CD14-positive monocyte (primary cell): ENCODE results near the gene ARMC9. TPM values are rescaled to one million over a fixed set of nuclear protein-coding genes. Genes with fewer than 3 reads are reported as not detected.
"Not testable (repeated sequence)": the region's sequence is repeated elsewhere in the genome, so short reads cannot be mapped to it uniquely, and the experiment has no call there.

Experiments used
- DNase-seq, 3 donors: peaks; one replicate each; pipeline ENCODE4 v3.0.0-alpha.2; 2011 to 2022
- H2AFZ ChIP-seq: 2 replicates; pipeline ENCODE4 v1.6.0; 2012; ENCODE audit warnings: mild to moderate bottlenecking, low read depth, low read length, inconsistent platforms; ENCODE audit not compliant: insufficient read depth, poor library complexity, severe bottlenecking
- H3K27ac ChIP-seq, 2 donors: 1 replicate in 1 of 2; 2 replicates in 1 of 2; pipeline ENCODE4 v1.5.1; 2012 to 2013; ENCODE audit warnings: low read length in 2 of 2, control low read depth in 1 of 2, inconsistent platforms in 1 of 2, low read depth in 1 of 2, mild to moderate bottlenecking in 1 of 2
- H3K27me3 ChIP-seq, 2 donors: one replicate each; pipeline versions ENCODE4 v1.6.0 to v1.6.1; 2011 to 2013; ENCODE audit warnings: low read length in 2 of 2; ENCODE audit not compliant: control insufficient read depth in 2 of 2, insufficient read depth in 2 of 2
- H3K36me3 ChIP-seq, 2 donors: replicated peaks in 1 of 2; 1 replicate in 1 of 2; 2 replicates in 1 of 2; pipeline versions ENCODE4 v1.5.1 to v1.6.1; 2012 to 2013; ENCODE audit warnings: low read length in 2 of 2, control low read depth in 1 of 2, inconsistent platforms in 1 of 2, mild to moderate bottlenecking in 1 of 2; ENCODE audit not compliant: insufficient read depth in 2 of 2, control insufficient read depth in 1 of 2
- H3K4me1 ChIP-seq, 2 donors: 1 replicate in 1 of 2; 2 replicates in 1 of 2; pipeline versions ENCODE4 v1.5.1 to v1.6.1; 2012 to 2013; ENCODE audit warnings: low read length in 2 of 2, control low read depth in 1 of 2, inconsistent platforms in 1 of 2, mild to moderate bottlenecking in 1 of 2, moderate library complexity in 1 of 2; ENCODE audit not compliant: insufficient read depth in 2 of 2, control insufficient read depth in 1 of 2
- H3K4me2 ChIP-seq: replicated peaks from 2 replicates; pipeline ENCODE3; 2012; ENCODE audit warnings: low read length, moderate library complexity, mild to moderate bottlenecking; ENCODE audit not compliant: poor library complexity, severe bottlenecking; ENCODE audit errors: extremely low read depth
- H3K4me3 ChIP-seq, 3 experiments: fragments of 200-600 bp in 1 of 3; sonication (generic) in 1 of 3; replicated peaks in 1 of 3; 1 replicate in 2 of 3; 2 replicates in 1 of 3; pipeline ENCODE4 v1.5.1; 2011 to 2013; ENCODE audit warnings: low read length in 3 of 3, mild to moderate bottlenecking in 3 of 3, control low read depth in 2 of 3, low read depth in 2 of 3, inconsistent platforms in 1 of 3, moderate library complexity in 1 of 3
- H3K79me2 ChIP-seq: 2 replicates; pipeline ENCODE4 v1.6.0; 2012; ENCODE audit warnings: mild to moderate bottlenecking, control low read depth, inconsistent platforms, low read length, moderate library complexity; ENCODE audit not compliant: insufficient read depth
- H3K9ac ChIP-seq: 2 replicates; pipeline ENCODE4 v1.6.0; 2017; ENCODE audit warnings: low read length, mild to moderate bottlenecking; ENCODE audit not compliant: insufficient read depth, poor library complexity, severe bottlenecking
- H3K9me3 ChIP-seq, 2 donors: replicated peaks in 1 of 2; 1 replicate in 1 of 2; 2 replicates in 1 of 2; pipeline versions ENCODE4 v1.5.1 to v1.6.1; 2012 to 2013; ENCODE audit warnings: low read length in 2 of 2, control low read depth in 1 of 2; ENCODE audit not compliant: control insufficient read depth in 1 of 2, insufficient read depth in 1 of 2
- H4K20me1 ChIP-seq: 2 replicates; pipeline ENCODE4 v1.6.0; 2012; ENCODE audit warnings: mild to moderate bottlenecking, low read length, control low read depth, moderate library complexity; ENCODE audit not compliant: insufficient read depth
- H3K27ac Mint-ChIP-seq, 7 donors: one replicate each; pipeline ENCODE4 v1.8.0; 2020; ENCODE audit warnings: mild to moderate bottlenecking in 7 of 7, mixed read lengths in 7 of 7, moderate library complexity in 6 of 7, inconsistent platforms in 2 of 7
- H3K27me3 Mint-ChIP-seq, 3 donors: one replicate each; pipeline ENCODE4 v1.8.0; 2021 to 2022; ENCODE audit warnings: low read depth in 3 of 3, mild to moderate bottlenecking in 3 of 3, mixed read lengths in 3 of 3, moderate library complexity in 3 of 3, inconsistent platforms in 1 of 3
- H3K36me3 Mint-ChIP-seq, 2 donors: one replicate each; pipeline ENCODE4 v1.8.0; 2020; ENCODE audit warnings: mixed read lengths in 2 of 2, inconsistent platforms in 1 of 2, mild to moderate bottlenecking in 1 of 2
- H3K4me1 Mint-ChIP-seq: one replicate; pipeline ENCODE4 v1.8.0; 2020; ENCODE audit warnings: mild to moderate bottlenecking, mixed read lengths
- H3K4me3 Mint-ChIP-seq, 2 donors: one replicate each; pipeline ENCODE4 v1.8.0; 2020; ENCODE audit warnings: mild to moderate bottlenecking in 2 of 2, mixed read lengths in 2 of 2, moderate library complexity in 1 of 2
- H3K9me3 Mint-ChIP-seq, 7 donors: one replicate each; pipeline ENCODE4 v1.8.0; 2020 to 2022; ENCODE audit warnings: mixed read lengths in 7 of 7, mild to moderate bottlenecking in 6 of 7, moderate library complexity in 6 of 7, inconsistent platforms in 2 of 7
- WGBS: methylation state at CpG from one replicate; pipeline ENCODE4 v1.1.5; 2013; ENCODE audit warnings: missing lambda C conversion rate; ENCODE audit not compliant: insufficient coverage; 5-methylcytosine and 5-hydroxymethylcytosine counted together
- intact Hi-C, 2 donors: fragments of 100-400 bp; cut with micrococcal nuclease; formaldehyde crosslinking; loops; one replicate each; pipeline versions ENCODE4 v1.15.0 to v1.15.1; 2023
- polyA plus RNA-seq, 3 donors: library from polyadenylated mRNA; depleted of rRNA in 1 of 3; unstranded in 2 of 3; stranded (reverse) in 1 of 3; fragments of 300-500 nt in 2 of 3; fragments of >200 nt in 1 of 3; fragmentation: Illumina TruSeq in 2 of 3; gene quantifications; 1 replicate in 2 of 3; 2 replicates in 1 of 3; pipeline ENCODE4 v1.2.3, GENCODE V29; 2012 to 2021
- TF ChIP-seq, protein P1 (sequence below): fragments of 200-600 bp; IDR thresholded peaks from one replicate; pipeline ENCODE4 v1.8.0; 2022; ENCODE audit warnings: antibody characterized with exemption, mild to moderate bottlenecking

The ARMC9 gene
- polyA plus RNA-seq, 3 donors = 0.07 to 0.27 TPM; not detected in 1

DNA sequence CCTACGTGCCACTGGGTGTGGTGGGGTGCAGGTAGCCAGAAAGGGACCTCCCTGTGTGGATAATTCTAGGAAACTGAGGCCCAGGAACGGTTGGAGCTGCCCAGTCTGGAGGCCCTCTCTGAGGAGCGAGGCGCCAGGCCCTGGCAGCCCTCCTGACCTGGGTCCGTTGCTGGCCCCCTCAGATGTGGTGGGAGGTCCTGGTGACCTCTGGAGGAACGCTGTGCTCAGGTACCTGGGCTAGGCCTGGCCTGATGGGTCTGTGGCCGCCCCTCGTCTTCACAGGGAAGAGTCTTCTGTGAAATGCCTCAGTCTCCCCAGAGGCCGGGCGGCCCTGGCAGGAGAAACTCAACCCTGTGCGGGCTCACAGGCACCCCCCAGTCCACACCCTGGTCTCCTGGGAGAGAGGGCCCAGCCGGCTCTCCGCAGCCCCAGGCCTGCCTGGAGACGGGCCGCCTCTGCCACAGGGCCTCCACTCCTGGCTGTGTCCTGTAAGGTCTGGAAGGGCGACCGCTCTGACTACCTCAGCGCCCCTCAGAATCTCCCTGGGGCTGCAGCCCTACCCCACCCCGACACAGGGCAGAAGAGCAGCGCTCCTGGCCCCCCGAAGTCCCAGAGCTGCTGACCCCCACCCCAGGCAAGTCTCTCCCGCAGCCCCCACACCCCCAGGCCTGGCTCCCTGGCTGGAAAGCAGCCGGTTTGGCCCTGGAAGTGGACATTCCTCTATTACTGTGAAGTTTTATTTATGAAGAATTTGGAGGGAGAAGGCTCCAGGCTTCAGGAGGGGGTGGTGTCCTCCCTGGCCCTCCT, 200.8 kb downstream of the ARMC9 start:
- 99% methylated on average over 14 of the region's 23 CpGs for WGBS
- peaks cover 19% of the 10 kb centered on the region for H3K4me1 Mint-ChIP-seq
- Histone ChIP-seq H2AFZ (no peak overlapping the region), H3K36me3 (no peaks in the 10 kb centered on the region), H3K27ac (no peak overlapping the region), H3K9ac (no peak overlapping the region), H3K4me1 (peaks cover 15% of the 10 kb centered on the region in 2 donors), H3K27me3 (peaks cover 0 to 10% of the 10 kb centered on the region in 2 donors), H3K79me2 (peaks cover 9% of the 10 kb centered on the region), H3K9me3 (no peaks in the 10 kb centered on the region), H3K4me3 (no peak overlapping the region), H4K20me1 (no peaks in the 10 kb centered on the region), H3K4me2 (no peak overlapping the region)
- no peak overlapping the region for H3K27ac Mint-ChIP-seq
- H3K4me3 Mint-ChIP-seq = no peak overlapping the region
- TF ChIP-seq, protein P1, sequence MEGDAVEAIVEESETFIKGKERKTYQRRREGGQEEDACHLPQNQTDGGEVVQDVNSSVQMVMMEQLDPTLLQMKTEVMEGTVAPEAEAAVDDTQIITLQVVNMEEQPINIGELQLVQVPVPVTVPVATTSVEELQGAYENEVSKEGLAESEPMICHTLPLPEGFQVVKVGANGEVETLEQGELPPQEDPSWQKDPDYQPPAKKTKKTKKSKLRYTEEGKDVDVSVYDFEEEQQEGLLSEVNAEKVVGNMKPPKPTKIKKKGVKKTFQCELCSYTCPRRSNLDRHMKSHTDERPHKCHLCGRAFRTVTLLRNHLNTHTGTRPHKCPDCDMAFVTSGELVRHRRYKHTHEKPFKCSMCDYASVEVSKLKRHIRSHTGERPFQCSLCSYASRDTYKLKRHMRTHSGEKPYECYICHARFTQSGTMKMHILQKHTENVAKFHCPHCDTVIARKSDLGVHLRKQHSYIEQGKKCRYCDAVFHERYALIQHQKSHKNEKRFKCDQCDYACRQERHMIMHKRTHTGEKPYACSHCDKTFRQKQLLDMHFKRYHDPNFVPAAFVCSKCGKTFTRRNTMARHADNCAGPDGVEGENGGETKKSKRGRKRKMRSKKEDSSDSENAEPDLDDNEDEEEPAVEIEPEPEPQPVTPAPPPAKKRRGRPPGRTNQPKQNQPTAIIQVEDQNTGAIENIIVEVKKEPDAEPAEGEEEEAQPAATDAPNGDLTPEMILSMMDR = no peak
- H3K9me3 Mint-ChIP-seq = peaks cover 0 to 6% (median 2%) of the 10 kb centered on the region in 7 donors
- DNase-seq = no peak
- intact Hi-C loops = no loop called here
- H3K27me3 Mint-ChIP-seq = peaks cover 14 to 22% (median 15%) of the 10 kb centered on the region in 3 donors
- H3K36me3 Mint-ChIP-seq = no peaks in the 10 kb centered on the region

DNA sequence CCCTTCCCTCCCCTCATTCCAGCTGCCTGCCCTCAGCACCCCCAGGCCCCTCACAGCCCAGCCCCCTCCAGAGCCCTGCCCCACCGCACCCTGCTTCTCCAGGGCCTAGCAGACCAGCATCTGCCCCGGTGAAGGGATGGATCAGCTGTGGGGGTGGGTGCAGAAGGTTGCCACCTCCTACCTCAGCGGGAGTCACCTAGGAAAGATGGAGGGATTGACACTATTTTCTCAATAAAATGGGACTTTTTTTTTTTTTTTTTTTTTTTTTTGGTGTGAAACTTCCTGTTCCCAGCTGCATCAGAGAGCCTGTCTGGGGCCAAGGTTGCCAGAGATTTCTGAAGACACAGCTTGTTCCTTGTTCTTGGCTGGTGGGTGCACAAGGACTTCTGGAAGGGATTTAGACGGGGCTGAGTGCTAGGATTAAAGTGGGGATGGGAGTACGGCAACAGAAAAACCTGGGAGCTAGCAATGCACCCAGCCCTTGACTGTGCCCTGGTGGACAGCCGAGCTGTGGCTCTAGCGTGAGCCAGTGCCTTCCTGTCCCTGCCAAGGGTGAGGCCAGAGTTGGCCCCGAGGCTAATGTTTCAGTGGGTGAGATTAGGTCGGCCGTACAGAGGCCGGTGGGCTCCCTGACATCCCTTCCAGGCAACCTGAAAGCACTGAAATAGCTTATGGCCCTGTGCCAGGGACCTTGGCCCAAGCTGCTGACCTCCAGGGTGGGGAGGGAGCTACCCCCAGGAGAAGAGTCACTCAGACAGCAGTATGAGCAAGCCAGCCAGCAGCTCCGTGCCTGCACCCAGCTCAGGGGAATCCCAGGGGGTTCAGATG, 201.6 kb downstream of the ARMC9 start:
- Mint-ChIP-seq H3K27ac (no peak overlapping the region), H3K9me3 (peaks cover 0 to 6% (median under 1%) of the 10 kb centered on the region in 7 donors), H3K36me3 (no peaks in the 10 kb centered on the region), H3K4me3 (no peak overlapping the region), H3K4me1 (peaks cover 13% of the 10 kb centered on the region), H3K27me3 (peaks cover 6 to 15% (median 8%) of the 10 kb centered on the region in 3 donors)
- Histone ChIP-seq H3K9me3 (no peaks in the 10 kb centered on the region), H3K36me3 (no peaks in the 10 kb centered on the region), H2AFZ (no peak overlapping the region), H3K27me3 (peaks cover 0 to 7% of the 10 kb centered on the region in 2 donors), H4K20me1 (no peaks in the 10 kb centered on the region), H3K4me2 (no peak overlapping the region), H3K4me1 (peaks cover 11 to 13% of the 10 kb centered on the region in 2 donors), H3K9ac (no peak overlapping the region), H3K79me2 (peaks cover 9% of the 10 kb centered on the region), H3K4me3 (no peak overlapping the region), H3K27ac (no peak overlapping the region)
- DNase-seq = no peak
- TF ChIP-seq, protein P1 = no peak
- 81% methylated on average over 8 of the region's 12 CpGs for WGBS
- intact Hi-C loops = no loop called here

DNA sequence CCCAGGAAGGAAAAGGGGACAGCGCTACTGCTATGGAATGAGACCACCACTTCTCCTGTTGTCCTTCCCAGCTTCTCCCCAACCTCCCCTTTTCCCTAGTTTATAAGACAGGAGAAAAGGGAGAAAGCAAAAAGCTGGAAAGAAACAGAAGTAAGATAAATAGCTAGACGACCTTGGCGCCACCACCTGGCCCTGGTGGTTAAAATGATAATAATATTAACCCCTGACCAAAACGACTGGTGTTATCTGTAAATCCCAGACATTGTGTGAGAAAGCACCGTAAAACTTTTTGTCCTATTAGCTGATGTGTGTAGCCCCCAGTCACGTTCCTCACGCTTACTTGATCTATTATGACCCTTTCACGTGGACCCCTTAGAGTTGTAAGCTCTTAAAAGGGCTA, 202.2 kb downstream of the ARMC9 start:
- WGBS = no CpG with 5 or more reads among the region's 8 CpGs
- H3K4me2 ChIP-seq, H3K4me3 Mint-ChIP-seq, H3K79me2 ChIP-seq, H3K36me3 ChIP-seq, H3K36me3 Mint-ChIP-seq, H3K9ac ChIP-seq, H3K27me3 ChIP-seq, H2AFZ ChIP-seq, H3K9me3 Mint-ChIP-seq, DNase-seq, H3K27ac Mint-ChIP-seq, H4K20me1 ChIP-seq, H3K4me1 ChIP-seq, H3K27ac ChIP-seq, intact Hi-C loops, H3K4me3 ChIP-seq, H3K9me3 ChIP-seq: not testable (repeated sequence)
- Mint-ChIP-seq H3K27me3 (peaks cover 5 to 12% (median 6%) of the 10 kb centered on the region in 3 donors), H3K4me1 (peaks cover 15% of the 10 kb centered on the region)
